Activated T-helper 2 cell treated with anti-CD3 and anti-CD28 coated beads, Interferon-gamma antibody, Interleukin-2, Interleukin-4, amounts not matched to agents 10 μg/mL and 5 μg/mL and 100 μg/mL, durations not matched to agents 14 hours and 24 hours and 36 hours (primary cell): Measurements from ENCODE around the gene CSGALNACT2. TPM values are rescaled to one million over a fixed set of nuclear protein-coding genes. Genes with fewer than 3 reads are reported as not detected.

Source experiments
- DNase-seq: peaks from one replicate; pipeline ENCODE4 v3.0.0; 2021; ENCODE audit warnings: low spot score
- H3K27ac Mint-ChIP-seq: one replicate; pipeline ENCODE4 v1.8.0; 2021; ENCODE audit warnings: mixed read lengths
- H3K27me3 Mint-ChIP-seq: one replicate; pipeline ENCODE4 v1.8.0; 2021; ENCODE audit warnings: low read depth, mixed read lengths
- H3K36me3 Mint-ChIP-seq: one replicate; pipeline ENCODE4 v1.8.0; 2021; ENCODE audit warnings: low read depth, mixed read lengths
- H3K4me1 Mint-ChIP-seq: one replicate; pipeline ENCODE4 v1.8.0; 2021; ENCODE audit warnings: low read depth, mixed read lengths
- H3K4me3 Mint-ChIP-seq: one replicate; pipeline ENCODE4 v1.8.0; 2021; ENCODE audit warnings: low read depth, mild to moderate bottlenecking, moderate library complexity, mixed read lengths
- H3K9me3 Mint-ChIP-seq: one replicate; pipeline ENCODE4 v1.8.0; 2021; ENCODE audit warnings: mixed read lengths
- intact Hi-C: fragments of 100-400 bp; cut with micrococcal nuclease; formaldehyde crosslinking; loops from one replicate; pipeline ENCODE4 v1.15.1; 2023
- total RNA-seq: library from RNA; stranded (reverse); gene quantifications from 2 replicates; pipeline ENCODE4 v1.2.3, GENCODE V29; 2022

The CSGALNACT2 gene
- total RNA-seq, 1 donor from 2014 or later, result 25.2 TPM

DNA sequence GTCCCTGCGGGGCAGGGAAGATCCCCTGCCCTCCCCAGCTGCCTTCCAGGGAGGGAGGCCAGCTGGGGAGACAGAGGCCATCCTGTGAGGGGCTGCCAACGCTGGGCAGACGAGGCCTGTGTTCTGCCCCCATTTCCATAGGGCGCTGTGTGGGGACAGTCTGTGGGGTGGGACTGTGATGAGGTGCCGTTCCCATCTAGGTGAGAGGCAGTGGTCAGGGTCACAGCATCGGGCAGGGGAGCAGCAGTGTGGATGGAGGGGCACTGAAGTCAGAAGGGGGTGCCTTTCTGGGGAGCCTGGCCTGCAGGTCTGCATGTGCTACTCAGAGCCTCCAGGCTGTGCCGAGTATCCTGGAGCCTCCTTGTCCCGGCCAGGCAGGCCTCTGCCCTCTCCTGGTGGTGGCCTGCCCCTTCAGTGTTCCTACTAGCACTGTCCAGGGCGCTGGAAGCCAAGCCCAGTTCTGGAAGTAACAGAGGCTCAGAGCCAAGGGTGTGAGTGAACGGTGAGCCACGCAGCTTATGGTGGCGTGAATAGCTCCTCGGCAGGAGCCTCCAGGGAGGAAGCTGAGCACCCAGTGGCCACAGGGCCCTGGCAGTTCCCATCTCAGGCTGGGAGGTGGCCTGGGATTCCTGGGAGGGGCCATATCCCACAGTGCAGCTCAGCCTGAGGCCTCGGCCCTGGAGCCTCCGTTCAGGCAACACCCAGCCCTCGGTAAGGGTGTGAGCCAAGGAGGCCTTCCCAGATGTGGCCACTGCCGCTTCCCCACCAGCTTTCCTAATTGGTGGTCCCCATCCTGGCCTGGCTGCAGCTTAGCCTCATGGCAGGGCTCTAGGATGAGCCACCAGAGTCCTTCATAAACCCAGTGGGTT is 23.3 kb upstream of the CSGALNACT2 start:
- DNase-seq, result no peak
- H3K27ac Mint-ChIP-seq, result no peak overlapping the region
- intact Hi-C loops, result no loop called here
- no peaks in the 10 kb centered on the region for H3K27me3 Mint-ChIP-seq
- H3K4me1 Mint-ChIP-seq, result peaks cover 5% of the 10 kb centered on the region
- H3K4me3 Mint-ChIP-seq, result no peak overlapping the region
- no peaks in the 10 kb centered on the region for H3K36me3 Mint-ChIP-seq
- no peaks in the 10 kb centered on the region for H3K9me3 Mint-ChIP-seq

DNA sequence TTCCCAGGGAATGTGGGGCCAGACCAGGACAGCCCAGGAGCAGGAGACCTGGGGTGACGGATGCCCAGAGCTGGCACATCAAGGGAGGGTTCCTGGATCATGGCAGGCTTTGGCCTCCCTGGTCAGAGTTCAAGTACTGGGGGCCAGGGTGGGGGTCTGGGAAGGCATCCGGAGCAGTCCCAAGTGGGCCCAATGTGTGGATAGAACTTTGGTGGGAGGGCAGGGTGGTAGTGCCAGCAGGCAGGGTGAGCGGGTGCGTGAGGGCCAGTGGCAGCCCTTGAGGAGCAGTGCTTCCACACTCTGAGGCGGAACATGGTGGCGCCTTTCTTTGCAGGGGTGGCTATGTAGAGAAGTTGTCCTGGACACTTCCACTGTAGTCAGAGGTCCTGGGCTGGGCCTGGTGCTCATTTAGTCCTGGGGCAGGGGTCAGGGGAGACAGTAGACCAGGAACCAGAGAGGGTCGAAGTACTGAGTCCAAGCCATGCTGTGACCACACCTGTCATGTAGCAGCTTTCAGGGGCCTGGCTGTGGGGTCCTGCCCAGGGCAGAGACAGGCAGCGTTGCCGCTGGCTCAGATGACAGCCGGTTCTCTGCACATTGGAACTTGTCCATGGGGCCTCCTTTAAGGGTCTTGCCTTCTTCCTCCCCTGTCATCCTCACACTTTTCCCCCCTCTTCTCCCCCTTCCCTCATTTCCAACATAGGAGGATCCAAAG is 22.2 kb upstream of the CSGALNACT2 start:
- no peaks in the 10 kb centered on the region for H3K36me3 Mint-ChIP-seq
- H3K4me3 Mint-ChIP-seq, result no peak overlapping the region
- peaks cover 13% of the 10 kb centered on the region for H3K4me1 Mint-ChIP-seq
- intact Hi-C loops, result no loop called here
- no peak overlapping the region for H3K27ac Mint-ChIP-seq
- no peaks in the 10 kb centered on the region for H3K27me3 Mint-ChIP-seq
- DNase-seq, result no peak
- H3K9me3 Mint-ChIP-seq, result no peaks in the 10 kb centered on the region

DNA sequence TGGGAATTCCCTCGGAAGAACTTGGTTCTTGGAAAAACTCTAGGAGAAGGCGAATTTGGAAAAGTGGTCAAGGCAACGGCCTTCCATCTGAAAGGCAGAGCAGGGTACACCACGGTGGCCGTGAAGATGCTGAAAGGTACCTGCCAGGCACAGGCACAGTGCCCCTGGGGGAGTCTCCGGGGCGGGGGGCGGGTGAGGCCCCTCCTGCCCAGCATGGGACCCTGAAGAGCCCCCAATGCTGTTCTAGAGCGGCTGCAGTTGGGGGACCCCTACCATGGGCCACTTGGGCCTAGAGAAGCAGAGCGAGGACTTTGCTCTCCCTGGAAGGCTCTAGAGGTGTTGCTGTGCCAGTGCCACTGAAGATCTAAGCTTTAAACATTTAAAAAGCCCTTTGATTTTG is 21.6 kb upstream of the CSGALNACT2 start:
- Mint-ChIP-seq H3K4me3 (no peak overlapping the region), H3K27ac (no peak overlapping the region), H3K9me3 (no peaks in the 10 kb centered on the region), H3K27me3 (no peaks in the 10 kb centered on the region), H3K4me1 (peaks cover 19% of the 10 kb centered on the region), H3K36me3 (no peaks in the 10 kb centered on the region)
- intact Hi-C loops, result no loop called here
- DNase-seq, result no peak

DNA sequence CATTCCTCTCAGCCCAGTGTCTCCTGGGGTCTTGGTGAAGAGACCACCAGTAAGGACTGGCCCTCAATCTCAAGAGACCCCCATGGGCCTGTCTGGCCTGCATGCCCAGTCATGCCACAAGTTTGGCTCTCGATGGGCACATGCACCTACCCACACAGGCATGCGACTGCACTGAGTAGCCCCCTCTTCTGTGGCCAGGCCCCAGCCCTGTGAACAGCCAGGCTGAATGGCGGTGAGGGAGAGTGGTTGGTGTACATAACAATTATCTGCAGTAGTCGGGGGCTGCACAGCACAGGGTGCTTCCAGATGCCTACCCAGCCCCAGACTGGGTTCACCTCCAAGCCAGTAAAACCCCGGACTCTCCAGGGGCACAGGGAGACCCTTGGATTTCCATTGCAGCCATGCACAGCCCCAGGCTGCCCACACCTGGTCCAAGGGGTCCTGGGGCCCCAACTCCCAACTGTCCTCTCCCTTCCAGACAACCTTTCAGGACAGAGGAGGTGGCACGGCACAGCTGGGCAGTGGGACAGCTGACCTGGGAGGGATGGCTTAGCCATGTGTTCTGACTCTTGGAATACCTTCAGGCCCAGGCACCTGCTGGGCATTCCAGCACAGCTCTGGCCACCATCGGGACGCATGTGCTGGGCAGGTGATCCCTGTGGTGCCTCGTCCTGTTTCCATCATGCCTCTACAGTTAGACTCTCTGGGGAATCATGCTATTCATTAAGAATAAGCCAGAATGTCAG is 21.0 kb upstream of the CSGALNACT2 start:
- Mint-ChIP-seq H3K27me3 (no peaks in the 10 kb centered on the region), H3K4me1 (peaks cover 25% of the 10 kb centered on the region), H3K27ac (no peak overlapping the region), H3K9me3 (no peaks in the 10 kb centered on the region), H3K36me3 (no peaks in the 10 kb centered on the region), H3K4me3 (no peak overlapping the region)
- intact Hi-C loops, result no loop called here
- no peak for DNase-seq

DNA sequence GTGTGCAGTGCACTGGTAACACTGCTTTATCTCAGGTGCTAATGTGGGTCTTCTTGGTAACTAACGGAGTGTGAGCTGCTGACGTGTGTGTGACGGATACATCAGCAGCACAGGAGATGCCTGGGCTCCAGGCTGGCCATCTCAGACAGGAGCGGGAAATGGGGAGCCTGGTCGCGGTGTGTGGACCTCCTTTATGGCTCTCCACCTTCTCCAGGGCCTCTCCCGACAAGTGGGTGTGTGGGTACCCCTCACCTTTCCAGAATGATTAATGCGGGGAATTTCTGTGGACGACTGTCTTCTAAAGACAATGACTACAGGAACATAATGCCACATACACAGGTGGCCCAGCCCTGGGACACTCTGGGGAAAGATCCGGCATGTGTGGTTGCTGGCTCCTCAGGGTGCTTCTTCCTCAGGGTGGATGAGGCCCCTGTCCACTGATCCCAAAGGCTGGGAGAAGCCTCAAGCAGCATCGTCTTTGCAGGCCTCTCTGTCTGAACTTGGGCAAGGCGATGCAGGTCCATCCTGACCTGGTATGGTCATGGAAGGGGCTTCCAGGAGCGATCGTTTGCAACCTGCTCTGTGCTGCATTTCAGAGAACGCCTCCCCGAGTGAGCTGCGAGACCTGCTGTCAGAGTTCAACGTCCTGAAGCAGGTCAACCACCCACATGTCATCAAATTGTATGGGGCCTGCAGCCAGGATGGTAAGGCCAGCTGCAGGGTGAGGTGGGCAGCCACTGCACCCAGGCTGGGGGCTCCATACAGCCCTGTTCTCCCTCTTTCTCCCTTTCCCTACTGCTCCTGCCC is 20.3 kb upstream of the CSGALNACT2 start:
- no peak overlapping the region for H3K27ac Mint-ChIP-seq
- DNase-seq, result no peak
- intact Hi-C loops, result no loop called here
- no peak overlapping the region for H3K4me3 Mint-ChIP-seq
- no peaks in the 10 kb centered on the region for H3K36me3 Mint-ChIP-seq
- H3K9me3 Mint-ChIP-seq, result no peaks in the 10 kb centered on the region
- peaks cover 33% of the 10 kb centered on the region for H3K4me1 Mint-ChIP-seq
- no peaks in the 10 kb centered on the region for H3K27me3 Mint-ChIP-seq

DNA sequence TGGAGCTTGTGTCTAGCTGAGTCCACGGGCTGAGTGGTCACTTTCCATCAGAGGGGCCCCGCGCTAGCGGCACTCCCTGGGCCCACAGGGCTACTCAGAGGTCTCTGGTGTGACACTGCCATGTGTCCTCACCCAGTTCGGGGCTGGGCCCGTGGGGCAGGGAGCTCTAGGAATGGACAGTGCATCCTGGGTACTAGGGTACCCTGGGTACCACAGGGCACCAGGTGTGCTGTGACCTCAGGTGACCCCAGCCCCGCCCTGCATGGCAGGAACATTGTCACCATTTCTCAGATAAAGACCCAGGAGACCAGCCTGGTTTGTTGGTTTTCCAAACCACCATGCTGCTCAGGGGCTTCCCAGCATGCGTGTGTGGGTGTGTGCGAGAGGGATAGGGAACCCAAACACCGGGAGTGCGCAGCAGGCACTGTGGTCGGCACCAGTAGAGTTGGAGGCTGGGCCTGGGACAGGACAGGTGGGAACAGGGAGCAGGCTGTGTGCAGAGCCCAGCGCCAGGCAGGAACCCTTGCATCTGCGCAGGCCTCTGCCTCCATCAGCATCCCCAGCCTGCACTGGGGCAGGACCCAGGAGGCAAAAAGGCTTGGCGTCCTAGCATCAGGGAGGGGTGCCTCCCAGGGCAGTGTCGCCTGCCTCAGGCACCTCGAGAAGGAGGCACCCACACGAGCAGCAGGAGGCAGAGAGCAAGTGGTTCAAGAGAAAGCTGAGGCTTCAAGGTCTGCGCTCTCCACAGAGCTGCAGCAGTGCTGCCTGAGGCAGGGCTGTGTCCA is 19.4 kb upstream of the CSGALNACT2 start:
- no peak overlapping the region for H3K4me3 Mint-ChIP-seq
- no peaks in the 10 kb centered on the region for H3K27me3 Mint-ChIP-seq
- intact Hi-C loops, result no loop called here
- H3K36me3 Mint-ChIP-seq, result no peaks in the 10 kb centered on the region
- H3K27ac Mint-ChIP-seq, result peak overlapping the region; percentile 59
- DNase-seq, result no peak
- H3K9me3 Mint-ChIP-seq, result no peaks in the 10 kb centered on the region
- peaks cover 33% of the 10 kb centered on the region for H3K4me1 Mint-ChIP-seq

DNA sequence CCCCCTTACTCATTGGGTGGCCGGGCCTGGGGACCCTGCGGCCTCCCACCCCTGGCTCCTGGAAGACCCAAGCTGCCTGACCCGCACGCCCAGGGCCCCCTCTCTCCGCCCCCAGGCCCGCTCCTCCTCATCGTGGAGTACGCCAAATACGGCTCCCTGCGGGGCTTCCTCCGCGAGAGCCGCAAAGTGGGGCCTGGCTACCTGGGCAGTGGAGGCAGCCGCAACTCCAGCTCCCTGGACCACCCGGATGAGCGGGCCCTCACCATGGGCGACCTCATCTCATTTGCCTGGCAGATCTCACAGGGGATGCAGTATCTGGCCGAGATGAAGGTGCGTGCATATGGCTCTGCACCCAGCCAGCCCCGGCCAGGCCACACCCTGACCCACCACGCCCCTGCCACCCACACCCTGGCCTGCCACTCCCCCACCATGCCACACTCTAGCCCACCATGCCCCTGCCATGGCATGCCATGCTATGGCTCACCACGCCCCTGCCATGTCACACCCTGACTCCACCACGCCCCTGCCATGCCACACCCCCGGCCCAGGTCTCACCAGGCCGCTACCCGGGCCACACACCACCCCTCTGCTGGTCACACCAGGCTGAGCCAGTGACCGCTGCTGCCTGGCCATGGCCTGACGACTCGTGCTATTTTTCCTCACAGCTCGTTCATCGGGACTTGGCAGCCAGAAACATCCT is 18.7 kb upstream of the CSGALNACT2 start:
- no peaks in the 10 kb centered on the region for H3K36me3 Mint-ChIP-seq
- no peak overlapping the region for H3K4me3 Mint-ChIP-seq
- peaks cover 33% of the 10 kb centered on the region for H3K4me1 Mint-ChIP-seq
- no peak for DNase-seq
- H3K9me3 Mint-ChIP-seq, result no peaks in the 10 kb centered on the region
- H3K27ac Mint-ChIP-seq, result peak overlapping the region; percentile 49
- intact Hi-C loops, result loop anchor here (5.0 to 10.0 kb wide), 4 partner anchors 288 to 567 kb away; partner anchors contain the start of genes BMS1 and HNRNPF
- H3K27me3 Mint-ChIP-seq, result no peaks in the 10 kb centered on the region

DNA sequence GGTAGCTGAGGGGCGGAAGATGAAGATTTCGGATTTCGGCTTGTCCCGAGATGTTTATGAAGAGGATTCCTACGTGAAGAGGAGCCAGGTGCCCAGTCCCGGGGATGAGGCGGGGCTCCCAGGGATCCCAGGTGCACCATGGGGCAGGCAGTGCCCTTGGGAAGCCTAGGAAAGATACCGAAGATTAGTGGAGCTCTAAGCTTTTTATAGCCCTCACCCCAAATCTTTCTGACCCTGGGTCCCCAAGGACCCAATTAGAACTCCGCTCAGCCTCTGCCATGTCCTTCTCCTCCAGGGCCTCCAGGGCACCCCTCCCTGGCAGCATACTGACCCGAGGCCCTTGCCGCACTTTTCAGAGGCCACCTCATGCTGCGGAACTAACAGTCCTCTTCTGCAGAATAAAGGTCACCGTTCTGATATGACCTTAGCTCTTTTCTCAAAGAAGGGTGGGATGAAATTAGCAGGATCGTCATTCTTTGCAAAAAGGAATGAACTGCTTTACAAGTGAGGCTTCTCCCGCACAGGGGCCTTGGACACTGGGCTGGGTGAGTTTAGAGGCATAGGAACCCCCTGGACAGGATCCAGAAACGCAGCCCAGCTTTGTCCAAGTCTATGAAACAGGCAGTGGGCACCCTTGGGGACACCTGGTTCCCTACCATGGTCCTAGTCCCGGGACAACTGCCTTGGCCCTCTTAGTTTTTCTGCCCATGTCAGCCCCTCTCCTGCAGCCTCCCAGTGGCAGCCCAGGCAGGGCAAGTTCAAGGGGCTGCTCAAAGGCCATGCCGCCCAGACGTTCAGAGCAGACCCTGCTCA is 17.9 kb upstream of the CSGALNACT2 start:
- H3K4me3 Mint-ChIP-seq, result no peak overlapping the region
- H3K9me3 Mint-ChIP-seq, result no peaks in the 10 kb centered on the region
- H3K4me1 Mint-ChIP-seq, result peaks cover 33% of the 10 kb centered on the region
- peak overlapping the region; percentile 88 for H3K27ac Mint-ChIP-seq
- no peak for DNase-seq
- intact Hi-C loops, result loop anchor here (5.0 to 10.0 kb wide), 4 partner anchors 287 to 568 kb away; partner anchors contain the start of genes BMS1 and HNRNPF
- H3K27me3 Mint-ChIP-seq, result no peaks in the 10 kb centered on the region
- no peaks in the 10 kb centered on the region for H3K36me3 Mint-ChIP-seq

DNA sequence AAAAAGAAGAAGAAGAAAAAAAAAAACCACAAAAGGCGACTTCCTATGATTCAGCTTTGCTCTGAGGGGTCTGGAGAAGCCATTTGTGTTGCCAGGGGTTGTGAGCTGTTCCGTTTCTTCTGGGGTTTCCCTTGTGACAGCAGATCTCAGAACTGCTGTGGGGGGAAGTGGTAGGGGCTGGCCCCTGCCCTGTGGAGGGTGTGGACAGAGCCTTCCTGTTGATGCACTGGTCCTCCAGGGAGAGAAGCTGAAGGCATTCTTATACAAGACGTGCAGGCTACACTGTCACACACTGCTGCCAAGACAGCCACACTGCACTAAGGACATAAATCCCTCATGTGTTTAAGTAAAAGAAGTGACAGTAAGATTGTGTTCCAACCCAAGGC is 17.3 kb upstream of the CSGALNACT2 start:
- Mint-ChIP-seq H3K4me1 (peaks cover 33% of the 10 kb centered on the region), H3K9me3 (no peaks in the 10 kb centered on the region), H3K36me3 (no peaks in the 10 kb centered on the region), H3K27me3 (no peaks in the 10 kb centered on the region), H3K4me3 (peak overlapping the region; percentile 53), H3K27ac (peak overlapping the region; percentile 88)
- intact Hi-C loops, result loop anchor here (1.0 to 10.0 kb wide), 6 partner anchors 8 to 569 kb away; partner anchors contain the start of genes BMS1, CSGALNACT2 and HNRNPF
- peak; percentile 72 for DNase-seq

DNA sequence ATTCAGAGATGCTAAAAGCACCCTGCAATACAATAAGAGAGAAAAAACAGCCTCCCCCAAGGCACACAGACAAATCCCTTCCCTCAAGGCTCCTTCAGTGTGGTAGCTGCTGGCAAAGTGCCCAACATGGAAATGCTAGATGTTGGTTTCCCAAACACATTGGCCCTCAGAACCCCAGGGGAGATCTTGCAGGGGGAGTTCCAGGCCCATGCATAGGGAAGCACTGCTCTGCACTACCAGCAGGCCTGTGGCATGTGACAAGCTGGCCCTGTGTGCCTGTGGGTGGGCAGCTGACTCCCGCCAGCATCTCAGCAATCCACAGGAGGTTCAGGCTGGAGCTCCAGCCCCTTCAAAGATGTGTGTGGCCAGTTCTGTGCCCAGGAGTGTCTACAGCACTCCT is 16.8 kb upstream of the CSGALNACT2 start:
- peak overlapping the region; percentile 88 for H3K27ac Mint-ChIP-seq
- intact Hi-C loops, result loop anchor here (1.0 to 10.0 kb wide), 6 partner anchors 8 to 569 kb away; partner anchors contain the start of genes BMS1, CSGALNACT2 and HNRNPF
- peak overlapping the region; percentile 53 for H3K4me3 Mint-ChIP-seq
- H3K4me1 Mint-ChIP-seq, result peaks cover 35% of the 10 kb centered on the region
- H3K27me3 Mint-ChIP-seq, result no peaks in the 10 kb centered on the region
- H3K36me3 Mint-ChIP-seq, result no peaks in the 10 kb centered on the region
- no peak for DNase-seq
- H3K9me3 Mint-ChIP-seq, result no peaks in the 10 kb centered on the region
